ENCODE results near the gene KHDRBS1. TPM values are rescaled to one million over a fixed set of nuclear protein-coding genes. Genes with fewer than 3 reads are reported as not detected.

The KHDRBS1 gene
- total RNA-seq, 1 donor from 2014 or later: 139 TPM

- no peak for DNase-seq (ENCODE audit: low read depth)
- H4K20me1 ChIP-seq (ENCODE audit: insufficient read depth, low read length): peaks cover 66% of the 10 kb centered on the region
- H3K9ac ChIP-seq (ENCODE audit: low read length): no peak overlapping the region
- no peak overlapping the region for H3K4me2 ChIP-seq (ENCODE audit: low read length)
- FAIRE-seq: no peak
- no peaks in the 10 kb centered on the region for H3K27me3 ChIP-seq (ENCODE audit: insufficient read depth, low read length)
- H3K27ac ChIP-seq (ENCODE audit: low read depth, low read length): no peak overlapping the region
- no peak overlapping the region for H3K27ac Mint-ChIP-seq (ENCODE audit: unreplicated experiment)
- H3K36me3 Mint-ChIP-seq (ENCODE audit: low read depth, unreplicated experiment): peaks cover 45% of the 10 kb centered on the region
- H3K27me3 Mint-ChIP-seq (ENCODE audit: low read depth, unreplicated experiment): no peaks in the 10 kb centered on the region
- H3K9me3 ChIP-seq (ENCODE audit: insufficient read depth, low read depth, low read length): no peaks in the 10 kb centered on the region
- H3K4me1 Mint-ChIP-seq (ENCODE audit: low read depth, unreplicated experiment): peaks cover 8% of the 10 kb centered on the region
- H3K9me3 Mint-ChIP-seq (ENCODE audit: unreplicated experiment): no peaks in the 10 kb centered on the region
- H3K79me2 ChIP-seq (ENCODE audit: insufficient read depth, low read length): peaks cover 72% of the 10 kb centered on the region
- no peak overlapping the region for H3K4me3 ChIP-seq (ENCODE audit: insufficient read depth, low read depth, low read length)
- TF ChIP-seq EZH2 (IDR thresholded peaks at IDR 0.05; ENCODE audit: insufficient read depth, low read length): no peak
- no peak for TF ChIP-seq CTCF (IDR thresholded peaks at IDR 0.05; ENCODE audit: insufficient read depth, low read depth, low read length)
- H3K4me1 ChIP-seq (ENCODE audit: insufficient read depth, low read length): no peaks in the 10 kb centered on the region
- H3K36me3 ChIP-seq (ENCODE audit: insufficient read depth, low read length): peaks cover 48% of the 10 kb centered on the region
- H3K4me3 Mint-ChIP-seq (ENCODE audit: unreplicated experiment): no peak overlapping the region
- H2AFZ ChIP-seq (ENCODE audit: low read depth, low read length): no peak overlapping the region
Measured at GRCh38 chr1:32040711-32041110, 27.0 kb downstream of the KHDRBS1 start.

GRCh38 chr1:32042330-32042729, 28.7 kb downstream of the KHDRBS1 start:
- Histone ChIP-seq H3K9me3 (ENCODE audit: insufficient read depth, low read depth, low read length) (no peaks in the 10 kb centered on the region), H3K4me2 (ENCODE audit: low read length) (no peak overlapping the region), H4K20me1 (ENCODE audit: insufficient read depth, low read length) (peaks cover 63% of the 10 kb centered on the region), H3K9ac (ENCODE audit: low read length) (no peak overlapping the region), H3K27ac (ENCODE audit: low read depth, low read length) (no peak overlapping the region), H3K27me3 (ENCODE audit: insufficient read depth, low read length) (no peaks in the 10 kb centered on the region), H3K79me2 (ENCODE audit: insufficient read depth, low read length) (peaks cover 69% of the 10 kb centered on the region), H2AFZ (ENCODE audit: low read depth, low read length) (no peak overlapping the region), H3K36me3 (ENCODE audit: insufficient read depth, low read length) (peaks cover 45% of the 10 kb centered on the region), H3K4me1 (ENCODE audit: insufficient read depth, low read length) (no peaks in the 10 kb centered on the region), H3K4me3 (ENCODE audit: insufficient read depth, low read depth, low read length) (no peak overlapping the region)
- TF ChIP-seq CTCF (IDR thresholded peaks at IDR 0.05; ENCODE audit: insufficient read depth, low read depth, low read length) (no peak), EZH2 (IDR thresholded peaks at IDR 0.05; ENCODE audit: insufficient read depth, low read length) (no peak)
- no peaks in the 10 kb centered on the region for H3K27me3 Mint-ChIP-seq (ENCODE audit: low read depth, unreplicated experiment)
- peaks cover 5% of the 10 kb centered on the region for H3K4me1 Mint-ChIP-seq (ENCODE audit: low read depth, unreplicated experiment)
- DNase-seq (ENCODE audit: low read depth) (no peak), FAIRE-seq (no peak)
- H3K9me3 Mint-ChIP-seq (ENCODE audit: unreplicated experiment): no peaks in the 10 kb centered on the region
- H3K36me3 Mint-ChIP-seq (ENCODE audit: low read depth, unreplicated experiment): peaks cover 41% of the 10 kb centered on the region
- no peak overlapping the region for H3K27ac Mint-ChIP-seq (ENCODE audit: unreplicated experiment)
- H3K4me3 Mint-ChIP-seq (ENCODE audit: unreplicated experiment): no peak overlapping the region

GRCh38 chr1:32044234-32044633, 30.6 kb downstream of the KHDRBS1 start:
- H3K27ac ChIP-seq (ENCODE audit: low read depth, low read length): no peak overlapping the region
- Mint-ChIP-seq H3K27ac (ENCODE audit: unreplicated experiment) (no peak overlapping the region), H3K27me3 (ENCODE audit: low read depth, unreplicated experiment) (no peaks in the 10 kb centered on the region), H3K4me1 (ENCODE audit: low read depth, unreplicated experiment) (peaks cover 5% of the 10 kb centered on the region), H3K9me3 (ENCODE audit: unreplicated experiment) (no peaks in the 10 kb centered on the region), H3K36me3 (ENCODE audit: low read depth, unreplicated experiment) (peaks cover 32% of the 10 kb centered on the region), H3K4me3 (ENCODE audit: unreplicated experiment) (no peak overlapping the region)
- H3K36me3 ChIP-seq (ENCODE audit: insufficient read depth, low read length): peaks cover 42% of the 10 kb centered on the region
- DNase-seq (ENCODE audit: low read depth) (no peak), FAIRE-seq (no peak)
- no peak overlapping the region for H3K4me3 ChIP-seq (ENCODE audit: insufficient read depth, low read depth, low read length)
- H2AFZ ChIP-seq (ENCODE audit: low read depth, low read length): no peak overlapping the region
- H3K4me1 ChIP-seq (ENCODE audit: insufficient read depth, low read length): no peaks in the 10 kb centered on the region
- peaks cover 65% of the 10 kb centered on the region for H4K20me1 ChIP-seq (ENCODE audit: insufficient read depth, low read length)
- no peaks in the 10 kb centered on the region for H3K27me3 ChIP-seq (ENCODE audit: insufficient read depth, low read length)
- no peak overlapping the region for H3K9ac ChIP-seq (ENCODE audit: low read length)
- peaks cover 68% of the 10 kb centered on the region for H3K79me2 ChIP-seq (ENCODE audit: insufficient read depth, low read length)
- TF ChIP-seq CTCF (IDR thresholded peaks at IDR 0.05; ENCODE audit: insufficient read depth, low read depth, low read length): no peak
- TF ChIP-seq EZH2 (IDR thresholded peaks at IDR 0.05; ENCODE audit: insufficient read depth, low read length): no peak
- H3K4me2 ChIP-seq (ENCODE audit: low read length): no peak overlapping the region
- H3K9me3 ChIP-seq (ENCODE audit: insufficient read depth, low read depth, low read length): no peaks in the 10 kb centered on the region
